OCI-LY7 (cell line): ENCODE data around the gene INTS7. TPM values are rescaled to one million over a fixed set of nuclear protein-coding genes. Genes with fewer than 3 reads are reported as not detected.

Source experiments
- BruUV-seq: library from RNA; stranded (reverse); fragments of 400-500 nt; replicated peaks from 2 replicates; lab custom pipeline; 2021; lab: Mats Ljungman, UMichigan
- CTCF ChIA-PET: fragments of 300-600 bp; sonication (Branson Sonifier 250); formaldehyde crosslinking; loops from one replicate; lab custom pipeline; 2022; ENCODE audit warnings: antibody characterized with exemption; ENCODE audit not compliant: unreplicated experiment; lab: Charles Lee
- POLR2A ChIA-PET: fragments of 300-600 bp; sonication (Branson Sonifier 250); formaldehyde crosslinking; loops from one replicate; lab custom pipeline; 2022; ENCODE audit warnings: antibody characterized with exemption; lab: Charles Lee
- DNase-seq: peaks from one replicate; pipeline ENCODE4 v3.0.0-alpha.2; 2015; ENCODE audit warnings: low spot score
- H2AFZ ChIP-seq: fragments of 200-600 bp; sonication (generic), shearing (Covaris generic); 2 replicates; pipeline ENCODE4 v1.6.1; 2014; ENCODE audit warnings: mild to moderate bottlenecking, antibody characterized with exemption, low read length, moderate library complexity
- H3K27ac ChIP-seq: fragments of 200-600 bp; sonication (generic); 2 replicates; pipeline ENCODE4 v1.5.1; 2014; ENCODE audit warnings: mixed run types, low read depth, mild to moderate bottlenecking, moderate library complexity, low read length, inconsistent platforms; ENCODE audit not compliant: poor library complexity, severe bottlenecking
- H3K36me3 ChIP-seq: fragments of 200-600 bp; sonication (generic); 2 replicates; pipeline ENCODE4 v1.6.1; 2014; ENCODE audit warnings: mild to moderate bottlenecking, antibody characterized with exemption, low read length, moderate library complexity, mixed read lengths; ENCODE audit not compliant: insufficient read depth
- H3K4me1 ChIP-seq: fragments of 200-600 bp; sonication (generic); 2 replicates; pipeline ENCODE4 v1.5.1; 2014; ENCODE audit warnings: mild to moderate bottlenecking, low read length; ENCODE audit not compliant: insufficient read depth, poor library complexity, severe bottlenecking
- H3K4me2 ChIP-seq: fragments of 200-600 bp; sonication (generic); 2 replicates; pipeline ENCODE4 v1.6.1; 2014; ENCODE audit warnings: mild to moderate bottlenecking, low read length
- H3K4me3 ChIP-seq: fragments of 200-600 bp; sonication (generic); 2 replicates; pipeline ENCODE4 v1.5.1; 2014; ENCODE audit warnings: mild to moderate bottlenecking, low read depth, low read length; ENCODE audit not compliant: poor library complexity, severe bottlenecking
- H3K79me2 ChIP-seq: fragments of 200-600 bp; sonication (generic); 2 replicates; pipeline ENCODE4 v1.6.1; 2016; ENCODE audit warnings: low read depth, mild to moderate bottlenecking, low read length, moderate library complexity, mixed read lengths; ENCODE audit not compliant: insufficient read depth
- H3K9me2 ChIP-seq: fragments of 200-600 bp; sonication (generic); 2 replicates; pipeline ENCODE4 v1.6.1; 2016; ENCODE audit warnings: mild to moderate bottlenecking, low read length, mixed read lengths; ENCODE audit not compliant: insufficient read depth
- H3K9me3 ChIP-seq: fragments of 200-600 bp; sonication (generic); 2 replicates; pipeline ENCODE4 v1.6.1; 2014; ENCODE audit warnings: mild to moderate bottlenecking, mixed run types, low read length, mixed read lengths
- H4K20me1 ChIP-seq: fragments of 200-600 bp; sonication (generic); 2 replicates; pipeline ENCODE4 v1.6.1; 2014; ENCODE audit warnings: mild to moderate bottlenecking, antibody characterized with exemption, low read length, moderate library complexity, mixed read lengths; ENCODE audit not compliant: insufficient read depth
- EZH2phosphoT487 ChIP-seq: fragments of 200-600 bp; sonication (generic); IDR thresholded peaks from 2 replicates; pipeline ENCODE4 v1.6.1; 2018; ENCODE audit warnings: low read depth, borderline replicate concordance, mild to moderate bottlenecking, mixed run types, antibody characterized with exemption, low read length, moderate library complexity, mixed read lengths
- intact Hi-C: fragments of 100-400 bp; cut with micrococcal nuclease; formaldehyde crosslinking; loops from one replicate; pipeline ENCODE4 v1.10.0; 2022; ENCODE audit not compliant: unreplicated experiment
- total RNA-seq, 2 experiments: library from RNA; depleted of rRNA in 1 of 2; stranded (reverse); fragments of >200 nt in 1 of 2; shearing (Covaris generic) in 1 of 2; gene quantifications; 2 replicates each; pipeline ENCODE4 v1.2.3, GENCODE V29; 2014 to 2022
- TF ChIP-seq, protein P1 (sequence below): fragments of 200-600 bp; sonication (generic); conservative IDR thresholded peaks from 2 replicates; pipeline ENCODE4 v1.5.1; 2014; ENCODE audit warnings: mild to moderate bottlenecking, antibody characterized with exemption, low read length, moderate library complexity, mixed read lengths

The INTS7 gene
- total RNA-seq, 2 experiments from 2014 or later = 17.8 to 25.8 TPM

DNA sequence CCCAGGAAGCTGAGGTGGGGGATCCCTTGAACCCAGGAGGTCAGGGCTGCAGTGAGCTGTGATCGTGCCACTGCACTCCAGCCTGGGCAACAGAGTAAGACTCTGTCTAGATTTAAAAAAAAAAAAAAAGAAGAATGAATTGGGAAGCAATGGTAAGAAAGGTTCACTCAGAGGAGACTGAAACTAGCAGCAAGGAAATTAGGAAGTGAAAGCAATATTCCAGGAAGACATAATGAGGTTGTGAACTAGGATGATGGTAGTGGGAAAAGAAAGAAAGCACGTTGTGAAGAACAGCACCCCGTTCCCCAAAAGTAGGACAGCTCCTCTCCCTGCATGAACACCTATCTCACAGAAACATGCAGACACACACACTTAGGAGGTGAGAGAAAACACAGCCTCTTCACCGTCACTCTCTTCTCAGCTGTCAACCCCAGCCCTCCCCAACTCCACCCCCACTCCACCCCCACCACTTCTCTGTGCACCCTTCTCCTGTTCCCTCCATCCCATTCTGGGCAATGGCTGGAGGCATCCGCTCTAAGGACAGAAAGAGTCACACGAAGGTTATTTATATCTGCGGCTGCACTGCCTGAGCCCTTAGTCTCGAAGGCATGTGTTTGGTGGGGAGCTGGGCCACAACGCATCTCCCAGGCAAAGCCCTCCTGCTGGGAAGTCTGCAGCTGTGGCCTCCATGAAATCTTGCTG, 103.0 kb downstream of the INTS7 start:
- intact Hi-C loops = no loop called here
- no peak for DNase-seq
- no peaks in the 10 kb centered on the region for H3K36me3 ChIP-seq
- no peaks in the 10 kb centered on the region for H3K9me2 ChIP-seq
- H3K4me1 ChIP-seq = no peaks in the 10 kb centered on the region
- no peak overlapping the region for H2AFZ ChIP-seq
- no TSS peak for BruUV-seq
- H3K27ac ChIP-seq = no peak overlapping the region
- no peaks in the 10 kb centered on the region for H4K20me1 ChIP-seq
- ChIA-PET POLR2A (no interaction called here), CTCF (no interaction called here)
- H3K9me3 ChIP-seq = no peaks in the 10 kb centered on the region
- TF ChIP-seq EZH2phosphoT487 = no peak
- TF ChIP-seq, protein P1, sequence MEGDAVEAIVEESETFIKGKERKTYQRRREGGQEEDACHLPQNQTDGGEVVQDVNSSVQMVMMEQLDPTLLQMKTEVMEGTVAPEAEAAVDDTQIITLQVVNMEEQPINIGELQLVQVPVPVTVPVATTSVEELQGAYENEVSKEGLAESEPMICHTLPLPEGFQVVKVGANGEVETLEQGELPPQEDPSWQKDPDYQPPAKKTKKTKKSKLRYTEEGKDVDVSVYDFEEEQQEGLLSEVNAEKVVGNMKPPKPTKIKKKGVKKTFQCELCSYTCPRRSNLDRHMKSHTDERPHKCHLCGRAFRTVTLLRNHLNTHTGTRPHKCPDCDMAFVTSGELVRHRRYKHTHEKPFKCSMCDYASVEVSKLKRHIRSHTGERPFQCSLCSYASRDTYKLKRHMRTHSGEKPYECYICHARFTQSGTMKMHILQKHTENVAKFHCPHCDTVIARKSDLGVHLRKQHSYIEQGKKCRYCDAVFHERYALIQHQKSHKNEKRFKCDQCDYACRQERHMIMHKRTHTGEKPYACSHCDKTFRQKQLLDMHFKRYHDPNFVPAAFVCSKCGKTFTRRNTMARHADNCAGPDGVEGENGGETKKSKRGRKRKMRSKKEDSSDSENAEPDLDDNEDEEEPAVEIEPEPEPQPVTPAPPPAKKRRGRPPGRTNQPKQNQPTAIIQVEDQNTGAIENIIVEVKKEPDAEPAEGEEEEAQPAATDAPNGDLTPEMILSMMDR = no peak
- no peak overlapping the region for H3K4me3 ChIP-seq
- no peaks in the 10 kb centered on the region for H3K79me2 ChIP-seq
- H3K4me2 ChIP-seq = no peak overlapping the region

DNA sequence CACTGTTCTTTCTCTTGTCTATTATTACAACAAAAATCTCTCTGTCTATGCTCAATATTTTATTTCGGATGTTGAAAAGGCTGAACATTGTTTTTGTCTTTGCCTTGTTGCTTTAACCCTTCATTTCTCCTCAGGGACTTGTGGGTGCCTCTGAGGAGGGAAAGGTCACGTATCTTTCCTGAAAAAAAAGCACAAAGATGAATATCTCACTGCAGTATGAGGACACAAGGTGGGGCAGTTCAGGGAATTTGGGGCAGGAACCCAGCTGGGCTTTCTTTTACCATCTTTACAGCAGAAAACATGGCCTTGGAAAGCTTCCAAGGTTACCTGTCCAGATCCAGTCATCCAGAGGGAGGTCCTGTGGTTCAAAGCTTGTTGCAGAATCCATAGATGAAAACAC, 105.7 kb downstream of the INTS7 start:
- Histone ChIP-seq H3K9me2 (no peaks in the 10 kb centered on the region), H3K79me2 (no peaks in the 10 kb centered on the region), H2AFZ (no peak overlapping the region), H3K4me2 (no peak overlapping the region), H4K20me1 (no peaks in the 10 kb centered on the region), H3K27ac (no peak overlapping the region), H3K36me3 (no peaks in the 10 kb centered on the region), H3K4me3 (no peak overlapping the region), H3K9me3 (no peaks in the 10 kb centered on the region), H3K4me1 (no peaks in the 10 kb centered on the region)
- TF ChIP-seq, protein P1 = no peak
- TF ChIP-seq EZH2phosphoT487 = no peak
- intact Hi-C loops = no loop called here
- CTCF ChIA-PET = no interaction called here
- no peak for DNase-seq
- POLR2A ChIA-PET = interaction anchor here (0.9 to 1.0 kb wide), 2 partner anchors 30 to 260 kb away, joined by 3 to 4 read pairs; no protein-coding TSS in a partner anchor
- BruUV-seq = no TSS peak

DNA sequence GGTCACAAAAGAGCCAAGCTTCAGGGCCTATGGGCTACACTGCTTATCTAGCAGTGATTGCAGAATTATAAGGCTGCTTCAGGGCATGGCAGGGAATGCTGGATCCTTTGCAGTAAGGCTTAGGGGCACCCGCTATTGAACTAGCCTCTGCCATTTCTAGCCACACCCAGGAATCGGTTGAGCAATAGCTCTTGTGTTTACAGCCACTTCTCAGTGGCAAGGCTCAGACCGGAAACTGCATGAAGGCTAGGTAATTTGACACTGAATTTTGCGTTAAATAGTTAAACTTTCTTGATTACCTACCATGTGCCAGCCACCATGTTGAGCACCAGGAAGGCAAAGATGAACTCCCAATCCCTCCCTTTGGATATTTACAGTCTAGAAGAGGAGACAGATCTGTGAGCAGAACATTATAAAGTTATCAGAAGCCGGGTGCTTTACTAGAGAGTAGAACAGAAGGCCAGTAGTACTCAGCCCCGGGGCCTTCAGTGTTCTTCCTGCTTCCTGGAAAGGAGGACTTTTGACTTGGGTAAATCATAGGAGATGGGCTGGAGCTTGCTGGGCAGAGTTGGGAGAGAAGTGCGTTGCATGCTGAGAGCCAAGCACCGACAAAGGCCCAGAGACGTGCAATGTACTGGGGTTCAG, 106.2 kb downstream of the INTS7 start:
- no peak for DNase-seq
- no peaks in the 10 kb centered on the region for H3K36me3 ChIP-seq
- no peaks in the 10 kb centered on the region for H4K20me1 ChIP-seq
- no peak overlapping the region for H2AFZ ChIP-seq
- H3K27ac ChIP-seq = no peak overlapping the region
- ChIA-PET POLR2A (interaction anchor here (1.0 kb wide), 1 partner anchor 30 kb away, joined by 4 read pairs; no protein-coding TSS in a partner anchor), CTCF (no interaction called here)
- no peak overlapping the region for H3K4me2 ChIP-seq
- no peaks in the 10 kb centered on the region for H3K79me2 ChIP-seq
- H3K9me2 ChIP-seq = no peaks in the 10 kb centered on the region
- intact Hi-C loops = no loop called here
- H3K4me3 ChIP-seq = no peak overlapping the region
- BruUV-seq = no TSS peak
- no peak for TF ChIP-seq EZH2phosphoT487
- TF ChIP-seq, protein P1 = no peak
- H3K4me1 ChIP-seq = no peaks in the 10 kb centered on the region
- no peaks in the 10 kb centered on the region for H3K9me3 ChIP-seq
